Spleen (tissue), 11 donors: ENCODE results near the gene ANKRD33. TPM values are rescaled to one million over a fixed set of nuclear protein-coding genes. Genes with fewer than 3 reads are reported as not detected.

Experiments
- DNase-seq: peaks from one replicate; pipeline ENCODE4 v3.0.0-alpha.2; 2020
- H3K27ac ChIP-seq, 8 donors: fragments of 200-600 bp; sonication (generic) in 7 of 8; 1 replicate in 4 of 8; 2 replicates in 4 of 8; pipeline versions ENCODE4 v1.5.0 to v1.8.0; 2016 to 2021; ENCODE audit warnings: inconsistent platforms in 4 of 8, mild to moderate bottlenecking in 4 of 8, moderate library complexity in 1 of 8
- H3K27me3 ChIP-seq, 7 donors: fragments of 200-600 bp; sonication (generic) in 6 of 7; replicated peaks in 1 of 7; 1 replicate in 4 of 7; 2 replicates in 3 of 7; pipeline versions ENCODE4 v1.5.0 to v1.8.0; 2016 to 2021; ENCODE audit warnings: inconsistent platforms in 3 of 7, mild to moderate bottlenecking in 1 of 7
- H3K36me3 ChIP-seq, 6 donors: fragments of 200-600 bp; sonication (generic) in 5 of 6; 1 replicate in 4 of 6; 2 replicates in 2 of 6; pipeline versions ENCODE4 v1.5.0 to v1.8.0; 2016 to 2021; ENCODE audit warnings: inconsistent platforms in 2 of 6
- H3K4me1 ChIP-seq, 6 donors: fragments of 200-600 bp; sonication (generic) in 5 of 6; 1 replicate in 3 of 6; 2 replicates in 3 of 6; pipeline versions ENCODE4 v1.5.0 to v1.8.0; 2016 to 2021; ENCODE audit warnings: inconsistent platforms in 3 of 6
- H3K4me3 ChIP-seq, 8 donors: fragments of 200-600 bp; sonication (generic) in 7 of 8; 1 replicate in 4 of 8; 2 replicates in 4 of 8; pipeline versions ENCODE4 v1.5.0 to v1.8.0; 2016 to 2021; ENCODE audit warnings: inconsistent platforms in 4 of 8, mild to moderate bottlenecking in 4 of 8, moderate library complexity in 2 of 8
- H3K9me3 ChIP-seq, 8 donors: fragments of 200-600 bp; sonication (generic) in 7 of 8; 1 replicate in 4 of 8; 2 replicates in 4 of 8; pipeline versions ENCODE4 v1.5.0 to v1.8.0; 2016 to 2021; ENCODE audit warnings: inconsistent platforms in 4 of 8
- POLR2A ChIP-seq, 3 donors: fragments of 450-650 bp; IDR thresholded peaks; one replicate each; pipeline ENCODE4 v1.5.1; 2017; ENCODE audit warnings: antibody characterized with exemption in 3 of 3, mild to moderate bottlenecking in 1 of 3
- POLR2AphosphoS5 ChIP-seq, 3 donors: sonication (generic); formaldehyde crosslinking; IDR thresholded peaks; one replicate each; pipeline ENCODE4 v1.5.1; 2017; ENCODE audit warnings: antibody characterized with exemption in 3 of 3
- WGBS, 5 donors: extraction: QIAGEN DNeasy Blood & Tissue Kit in 3 of 5; methylation state at CpG; one replicate each; pipeline versions ENCODE4 v1.1.5 to v1.1.7; 2013 to 2018; 5-methylcytosine and 5-hydroxymethylcytosine counted together
- intact Hi-C: fragments of 100-400 bp; cut with DNase I; formaldehyde crosslinking; loops from one replicate; pipeline ENCODE4 v1.15.0; 2023; ENCODE audit warnings: low total_unique reads
- polyA plus RNA-seq, 3 donors: library from polyadenylated mRNA; stranded (reverse); fragments of 200-250 nt; gene quantifications; one replicate each; pipeline ENCODE4 v1.2.1, GENCODE V29; 2013
- total RNA-seq, 7 donors: library from RNA; depleted of rRNA in 3 of 7; stranded (reverse); fragments of >200 nt in 3 of 7; fragmentation: NEBNext Ultra II Directional in 4 of 7; extraction: Animal tissue kit (Norgen Biotek cat#: 25700) in 4 of 7; gene quantifications; one replicate each; pipeline versions ENCODE4 v1.1.0 to v1.2.1, GENCODE V29; 2016 to 2021
- TF ChIP-seq, protein P1 (sequence below), 11 experiments: fragments of 200-600 bp in 7 of 11; fragments of 450-650 bp in 4 of 11; sonication (generic) in 4 of 11; IDR thresholded peaks in 8 of 11; conservative IDR thresholded peaks in 3 of 11; 1 replicate in 7 of 11; 2 replicates in 4 of 11; pipeline versions ENCODE4 v1.4.0 to v1.8.0; 2016 to 2021; ENCODE audit warnings: antibody characterized with exemption in 11 of 11, inconsistent platforms in 4 of 11, mild to moderate bottlenecking in 1 of 11
- donor health status: healthy with polysubstance abuse.
- donor health status: DM: no; HTN: no; CAD: no; lungs with moderate emphysema.
- donor health status: DM: no; HTN: no; CAD: no.
- donor health status: Bipolar disorder and iron deficiency.
- donor health status: healthy.
- donor health status: DM: no; HTN: no; CAD: no.
- donor health status: DM: yes; HTN: yes; CAD: no.

The ANKRD33 gene
- total and polyA plus RNA-seq, 10 donors: not detected

DNA sequence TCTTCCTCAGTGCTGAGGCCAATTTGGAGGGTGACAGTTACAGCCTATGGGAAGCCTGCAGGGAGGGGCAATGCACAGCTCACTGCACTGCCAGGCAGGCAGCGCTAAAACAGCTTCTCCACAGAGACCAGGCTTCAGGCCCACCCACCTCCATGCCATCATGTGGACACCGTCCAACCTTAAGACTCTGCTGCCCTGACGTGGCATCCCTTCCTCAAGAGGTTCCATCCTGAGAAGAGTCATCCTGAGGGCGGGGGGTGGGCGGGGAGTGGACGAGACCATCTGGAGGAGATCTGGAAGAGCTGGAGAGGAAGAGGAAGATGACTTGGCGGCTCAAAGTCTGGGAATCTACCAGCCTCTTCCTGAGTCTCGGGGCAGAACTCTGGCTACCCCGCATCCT, 11.0 kb downstream of the ANKRD33 start:
- H3K27me3 ChIP-seq: peaks cover 0 to 4% (median 0%) of the 10 kb centered on the region in 7 donors
- peak overlapping the region in 2 of 8 donors; percentile 18 to 27 for H3K27ac ChIP-seq
- WGBS, 5 donors: 49 to 63% (median 52%) methylated on average over 8 to 9 of the region's 9 CpGs
- peaks cover 0 to 49% (median 22%) of the 10 kb centered on the region in 6 donors for H3K4me1 ChIP-seq
- DNase-seq: no peak
- H3K36me3 ChIP-seq: no peaks in the 10 kb centered on the region
- intact Hi-C loops: no loop called here
- peak in 1 of 3 donors; percentile 51 for TF ChIP-seq POLR2AphosphoS5 (IDR thresholded peaks at IDR 0.05)
- TF ChIP-seq, protein P1, sequence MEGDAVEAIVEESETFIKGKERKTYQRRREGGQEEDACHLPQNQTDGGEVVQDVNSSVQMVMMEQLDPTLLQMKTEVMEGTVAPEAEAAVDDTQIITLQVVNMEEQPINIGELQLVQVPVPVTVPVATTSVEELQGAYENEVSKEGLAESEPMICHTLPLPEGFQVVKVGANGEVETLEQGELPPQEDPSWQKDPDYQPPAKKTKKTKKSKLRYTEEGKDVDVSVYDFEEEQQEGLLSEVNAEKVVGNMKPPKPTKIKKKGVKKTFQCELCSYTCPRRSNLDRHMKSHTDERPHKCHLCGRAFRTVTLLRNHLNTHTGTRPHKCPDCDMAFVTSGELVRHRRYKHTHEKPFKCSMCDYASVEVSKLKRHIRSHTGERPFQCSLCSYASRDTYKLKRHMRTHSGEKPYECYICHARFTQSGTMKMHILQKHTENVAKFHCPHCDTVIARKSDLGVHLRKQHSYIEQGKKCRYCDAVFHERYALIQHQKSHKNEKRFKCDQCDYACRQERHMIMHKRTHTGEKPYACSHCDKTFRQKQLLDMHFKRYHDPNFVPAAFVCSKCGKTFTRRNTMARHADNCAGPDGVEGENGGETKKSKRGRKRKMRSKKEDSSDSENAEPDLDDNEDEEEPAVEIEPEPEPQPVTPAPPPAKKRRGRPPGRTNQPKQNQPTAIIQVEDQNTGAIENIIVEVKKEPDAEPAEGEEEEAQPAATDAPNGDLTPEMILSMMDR (IDR thresholded peaks at IDR 0.05 in 8 of 11, conservative IDR thresholded peaks at IDR 0.05 in 3 of 11): no peak
- no peaks in the 10 kb centered on the region for H3K9me3 ChIP-seq
- H3K4me3 ChIP-seq: no peak overlapping the region

DNA sequence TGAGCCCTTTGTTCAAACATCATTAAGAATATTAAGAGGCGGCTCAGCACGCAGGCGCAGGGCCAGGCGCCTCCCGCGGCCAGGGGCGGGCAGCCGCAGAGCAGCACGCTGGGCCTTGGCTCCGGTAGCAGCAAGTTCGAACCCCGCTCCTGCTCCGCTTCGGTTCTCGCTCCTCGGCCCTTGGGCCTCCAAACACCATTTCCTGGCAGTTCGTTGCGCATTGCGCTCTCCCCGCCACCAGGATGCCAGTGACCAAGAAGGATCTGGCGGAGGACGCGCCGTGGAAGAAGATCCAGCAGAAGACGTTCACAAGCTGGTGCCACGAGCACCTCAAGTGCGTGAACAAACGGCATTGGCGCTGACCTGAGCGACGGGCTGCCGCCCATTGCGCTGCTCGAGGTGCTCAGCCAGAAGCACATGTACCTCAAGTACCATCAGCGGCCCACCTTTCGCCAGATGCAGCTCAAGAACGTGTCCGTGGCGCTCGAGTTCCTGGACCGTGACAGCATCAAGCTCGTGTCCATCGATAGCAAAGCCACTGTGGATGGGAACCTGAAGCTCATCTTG, 12.5 kb downstream of the ANKRD33 start:
- 94 to 97% (median 96%) methylated on average over 33 to 43 of the region's 43 CpGs for WGBS, 5 donors
- DNase-seq: no peak

DNA sequence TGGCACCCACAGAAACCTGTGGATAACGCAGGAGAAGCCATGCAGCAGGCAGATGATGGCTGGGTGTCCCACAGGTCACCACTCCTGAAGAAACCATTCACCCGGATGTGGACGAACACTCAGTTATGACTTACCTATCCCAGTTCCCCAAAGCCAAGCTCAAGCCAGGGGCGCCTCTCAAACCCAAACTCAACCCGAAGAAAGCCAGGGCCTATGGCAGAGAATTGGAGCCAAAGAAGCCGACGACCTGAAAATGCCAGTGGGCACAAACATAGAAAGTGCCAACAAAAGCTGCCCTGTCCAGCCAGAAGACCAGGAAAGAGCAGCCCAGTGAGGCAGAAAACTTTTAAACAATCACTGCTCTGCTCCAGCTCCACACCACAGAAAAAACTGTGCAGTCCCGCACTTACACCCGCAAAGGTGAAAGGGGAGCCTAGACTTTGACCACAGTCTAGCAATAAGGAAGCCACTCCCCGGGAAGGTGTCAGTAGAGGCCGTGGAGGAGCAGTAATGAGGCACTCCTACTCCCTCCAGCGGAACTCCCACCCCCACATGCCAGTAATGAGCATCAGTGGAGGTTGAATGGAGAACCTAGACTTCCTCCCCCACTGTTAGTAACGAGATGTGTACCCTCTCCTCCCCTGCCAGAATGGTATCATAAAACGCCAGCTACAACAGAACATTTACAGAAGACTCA, 13.4 kb downstream of the ANKRD33 start:
- Histone ChIP-seq H3K9me3 (no peaks in the 10 kb centered on the region), H3K27me3 (peaks cover 0 to 13% (median 0%) of the 10 kb centered on the region in 7 donors), H3K4me3 (no peak overlapping the region), H3K4me1 (peaks cover 6 to 50% (median 34%) of the 10 kb centered on the region in 6 donors), H3K36me3 (no peaks in the 10 kb centered on the region), H3K27ac (no peak overlapping the region)
- DNase-seq: no peak
- WGBS, 5 donors: 68 to 75% (median 71%) methylated on average over 14 of the region's 14 CpGs
- TF ChIP-seq POLR2A (IDR thresholded peaks at IDR 0.05) (no peak), POLR2AphosphoS5 (IDR thresholded peaks at IDR 0.05) (no peak)
- TF ChIP-seq, protein P1 (IDR thresholded peaks at IDR 0.05 in 8 of 11, conservative IDR thresholded peaks at IDR 0.05 in 3 of 11): no peak
- intact Hi-C loops: no loop called here

More for the DNA sequence above, 12.5 kb downstream of the ANKRD33 start:
- Histone ChIP-seq H3K27ac (no peak overlapping the region), H3K9me3 (no peaks in the 10 kb centered on the region), H3K4me3 (no peak overlapping the region), H3K27me3 (peaks cover 0 to 4% (median 0%) of the 10 kb centered on the region in 7 donors), H3K4me1 (peaks cover 4 to 49% (median 27%) of the 10 kb centered on the region in 6 donors), H3K36me3 (no peaks in the 10 kb centered on the region)
- TF ChIP-seq, protein P1 (IDR thresholded peaks at IDR 0.05 in 8 of 11, conservative IDR thresholded peaks at IDR 0.05 in 3 of 11): no peak
- TF ChIP-seq POLR2AphosphoS5 (IDR thresholded peaks at IDR 0.05): no peak
- no peak for TF ChIP-seq POLR2A (IDR thresholded peaks at IDR 0.05)
- intact Hi-C loops: no loop called here

DNA sequence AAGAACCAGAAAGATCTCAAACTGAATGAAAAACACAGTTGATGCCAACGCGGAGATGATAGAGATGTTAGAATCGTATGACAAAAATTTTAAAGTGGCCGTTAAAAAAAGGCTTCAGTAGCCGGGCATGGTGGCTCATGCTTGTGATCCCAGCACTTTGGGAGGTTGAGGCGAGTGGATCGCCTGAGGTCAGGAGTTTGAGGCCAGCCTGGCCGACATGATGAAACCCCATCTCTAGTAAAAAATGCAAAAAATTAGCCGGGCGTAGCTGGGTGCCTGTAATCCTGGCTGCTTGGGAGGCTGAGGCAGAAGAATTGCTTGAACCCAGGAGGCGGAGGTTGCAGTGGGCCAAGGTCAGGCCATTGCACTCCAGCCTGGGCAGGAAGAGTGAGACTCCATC, 14.0 kb downstream of the ANKRD33 start:
- no peak for DNase-seq
- TF ChIP-seq POLR2AphosphoS5 (IDR thresholded peaks at IDR 0.05): no peak
- TF ChIP-seq, protein P1 (IDR thresholded peaks at IDR 0.05 in 8 of 11, conservative IDR thresholded peaks at IDR 0.05 in 3 of 11): no peak
- TF ChIP-seq POLR2A (IDR thresholded peaks at IDR 0.05): no peak
- Histone ChIP-seq H3K27me3 (peaks cover 0 to 16% (median under 1%) of the 10 kb centered on the region in 7 donors), H3K27ac (no peak overlapping the region), H3K4me3 (no peak overlapping the region), H3K9me3 (no peaks in the 10 kb centered on the region), H3K36me3 (no peaks in the 10 kb centered on the region), H3K4me1 (peaks cover 6 to 53% (median 35%) of the 10 kb centered on the region in 6 donors)
- 88 to 96% (median 94%) methylated on average over 11 of the region's 11 CpGs for WGBS, 5 donors
- intact Hi-C loops: no loop called here
